Measurements from ENCODE around the gene PACS1.

The PACS1 gene

GRCh38 chr11:66230156-66230555, 160.1 kb downstream of the PACS1 start:
- H3K4me2 ChIP-seq (ENCODE audit: low read length): no peak overlapping the region
- no peaks in the 10 kb centered on the region for H4K20me1 ChIP-seq (ENCODE audit: control insufficient read depth, insufficient read depth, low read depth, low read length)
- H3K79me2 ChIP-seq (ENCODE audit: control insufficient read depth, low read length): no peaks in the 10 kb centered on the region
- H3K27me3 ChIP-seq (ENCODE audit: control insufficient read depth, low read length): no peaks in the 10 kb centered on the region
- no peaks in the 10 kb centered on the region; the same call in 1 of the 2 replicates for H3F3A ChIP-seq (ENCODE audit: control insufficient read depth, insufficient read depth)
- no peaks in the 10 kb centered on the region for H3K9me3 ChIP-seq (ENCODE audit: control insufficient read depth, insufficient read depth, low read length)
- H3K27ac ChIP-seq (ENCODE audit: low read depth, low read length): no peak overlapping the region
- TF ChIP-seq CTCF (IDR thresholded peaks at IDR 0.05; ENCODE audit: low read depth, low read length, poor library complexity, severe bottlenecking) (no peak), EZH2phosphoT487 (IDR thresholded peaks at IDR 0.05; ENCODE audit: borderline replicate concordance, low read length) (no peak)
- no peak overlapping the region for H3K4me3 ChIP-seq (ENCODE audit: low read length)
- no peaks in the 10 kb centered on the region for H3K4me1 ChIP-seq (ENCODE audit: control insufficient read depth, low read length)
- no peaks in the 10 kb centered on the region for H3K9me2 ChIP-seq (replicated peaks; ENCODE audit: control insufficient read depth, low read length)
- H3K36me3 ChIP-seq (ENCODE audit: control insufficient read depth, low read length): peaks cover 36% of the 10 kb centered on the region

GRCh38 chr11:66230978-66231377, 160.9 kb downstream of the PACS1 start:
- H3K9me3 ChIP-seq (ENCODE audit: control insufficient read depth, insufficient read depth, low read length): no peaks in the 10 kb centered on the region
- TF ChIP-seq EZH2phosphoT487 (IDR thresholded peaks at IDR 0.05; ENCODE audit: borderline replicate concordance, low read length) (no peak), CTCF (IDR thresholded peaks at IDR 0.05; ENCODE audit: low read depth, low read length, poor library complexity, severe bottlenecking) (no peak)
- H3K4me2 ChIP-seq (ENCODE audit: low read length): no peak overlapping the region
- no peak overlapping the region for H3K4me3 ChIP-seq (ENCODE audit: low read length)
- H3K27ac ChIP-seq (ENCODE audit: low read depth, low read length): no peak overlapping the region
- H3K27me3 ChIP-seq (ENCODE audit: control insufficient read depth, low read length): no peaks in the 10 kb centered on the region
- no peaks in the 10 kb centered on the region for H3K4me1 ChIP-seq (ENCODE audit: control insufficient read depth, low read length)
- H4K20me1 ChIP-seq (ENCODE audit: control insufficient read depth, insufficient read depth, low read depth, low read length): no peaks in the 10 kb centered on the region
- no peaks in the 10 kb centered on the region for H3K9me2 ChIP-seq (replicated peaks; ENCODE audit: control insufficient read depth, low read length)
- no peaks in the 10 kb centered on the region for H3K79me2 ChIP-seq (ENCODE audit: control insufficient read depth, low read length)
- no peaks in the 10 kb centered on the region; the same call in 1 of the 2 replicates for H3F3A ChIP-seq (ENCODE audit: control insufficient read depth, insufficient read depth)
- peaks cover 37% of the 10 kb centered on the region for H3K36me3 ChIP-seq (ENCODE audit: control insufficient read depth, low read length)

- TF ChIP-seq EZH2phosphoT487 (IDR thresholded peaks at IDR 0.05; ENCODE audit: borderline replicate concordance, low read length) (no peak), CTCF (IDR thresholded peaks at IDR 0.05; ENCODE audit: low read depth, low read length, poor library complexity, severe bottlenecking) (no peak)
- Histone ChIP-seq H3K36me3 (ENCODE audit: control insufficient read depth, low read length) (peaks cover 41% of the 10 kb centered on the region), H3K9me3 (ENCODE audit: control insufficient read depth, insufficient read depth, low read length) (no peaks in the 10 kb centered on the region)
Observed at GRCh38 chr11:66231561-66231960, 161.5 kb downstream of the PACS1 start.

More at GRCh38 chr11:66231561-66231960, 161.5 kb downstream of the PACS1 start:
- Histone ChIP-seq H3K9me2 (replicated peaks; ENCODE audit: control insufficient read depth, low read length) (no peaks in the 10 kb centered on the region), H3K79me2 (ENCODE audit: control insufficient read depth, low read length) (no peaks in the 10 kb centered on the region), H4K20me1 (ENCODE audit: control insufficient read depth, insufficient read depth, low read depth, low read length) (no peaks in the 10 kb centered on the region), H3K4me1 (ENCODE audit: control insufficient read depth, low read length) (no peaks in the 10 kb centered on the region), H3F3A (ENCODE audit: control insufficient read depth, insufficient read depth) (no peaks in the 10 kb centered on the region; the same call in 1 of the 2 replicates), H3K4me2 (ENCODE audit: low read length) (no peak overlapping the region), H3K4me3 (ENCODE audit: low read length) (no peak overlapping the region), H3K27ac (ENCODE audit: low read depth, low read length) (no peak overlapping the region), H3K27me3 (ENCODE audit: control insufficient read depth, low read length) (no peaks in the 10 kb centered on the region)
